Endodermal cell (in vitro differentiated cells): ENCODE data around the gene SINHCAF. TPM values are rescaled to one million over a fixed set of nuclear protein-coding genes. Genes with fewer than 3 reads are reported as not detected.
"Not testable (repeated sequence)": the region's sequence is repeated elsewhere in the genome, so short reads cannot be mapped to it uniquely, and the experiment has no call there.

Source experiments
- DNase-seq: peaks from one replicate; pipeline ENCODE4 v3.0.0-alpha.2; 2017
- H3K27ac ChIP-seq: 2 replicates; pipeline ENCODE4 v1.5.1; 2013; ENCODE audit warnings: mild to moderate bottlenecking, low read depth, low read length, moderate library complexity
- H3K27me3 ChIP-seq: 2 replicates; pipeline ENCODE4 v1.6.1; 2013; ENCODE audit warnings: mild to moderate bottlenecking, low read length, moderate library complexity; ENCODE audit not compliant: insufficient read depth, control insufficient read depth, poor library complexity, severe bottlenecking
- H3K36me3 ChIP-seq: 2 replicates; pipeline ENCODE4 v1.7.0; 2013; ENCODE audit warnings: mild to moderate bottlenecking, low read length, moderate library complexity; ENCODE audit not compliant: control insufficient read depth, insufficient read depth
- H3K4me1 ChIP-seq: one replicate; pipeline ENCODE4 v1.7.0; 2013; ENCODE audit warnings: low read length; ENCODE audit not compliant: control insufficient read depth, insufficient read depth
- H3K4me3 ChIP-seq: 2 replicates; pipeline ENCODE4 v1.5.1; 2013; ENCODE audit warnings: mild to moderate bottlenecking, low read length, moderate library complexity
- H3K9ac ChIP-seq: 2 replicates; pipeline ENCODE4 v1.6.1; 2013; ENCODE audit warnings: mild to moderate bottlenecking, low read length, moderate library complexity; ENCODE audit not compliant: poor library complexity, severe bottlenecking; ENCODE audit errors: extremely low read depth
- H3K9me3 ChIP-seq: 2 replicates; pipeline ENCODE4 v1.6.1; 2013; ENCODE audit warnings: mild to moderate bottlenecking, low read length, moderate library complexity; ENCODE audit not compliant: control insufficient read depth
- H3K27ac Mint-ChIP-seq: 2 replicates; pipeline ENCODE4 v1.8.0; 2020; ENCODE audit warnings: mixed read lengths
- H3K27me3 Mint-ChIP-seq: 2 replicates; pipeline ENCODE4 v1.8.0; 2021; ENCODE audit warnings: mild to moderate bottlenecking, mixed read lengths; ENCODE audit not compliant: insufficient read depth
- H3K36me3 Mint-ChIP-seq: 2 replicates; pipeline ENCODE4 v1.8.0; 2020; ENCODE audit warnings: low read depth, mixed read lengths
- H3K4me1 Mint-ChIP-seq: 2 replicates; pipeline ENCODE4 v1.8.0; 2020; ENCODE audit warnings: mixed read lengths
- H3K4me3 Mint-ChIP-seq: 2 replicates; pipeline ENCODE4 v1.8.0; 2020; ENCODE audit warnings: mild to moderate bottlenecking, moderate library complexity, mixed read lengths
- H3K9me3 Mint-ChIP-seq: 2 replicates; pipeline ENCODE4 v1.8.0; 2020; ENCODE audit warnings: mild to moderate bottlenecking, mixed read lengths
- WGBS, 2 experiments: methylation state at CpG; one replicate each; pipeline versions ENCODE4 v1.1.5 to v1.1.7; 2013; ENCODE audit warnings: missing lambda C conversion rate in 2 of 2, mixed read lengths in 1 of 2; ENCODE audit not compliant: insufficient coverage in 1 of 2, insufficient read length in 1 of 2; 5-methylcytosine and 5-hydroxymethylcytosine counted together
- long read RNA-seq, 4 experiments: library from polyadenylated mRNA in 2 of 4; library from RNA in 1 of 4; library from capped mRNA in 1 of 4; stranded (forward) in 3 of 4; unstranded in 1 of 4; transcript quantifications; one replicate each; pipeline ENCODE4 v2.0.0, GENCODE V29; 2020 to 2021; ENCODE audit warnings: inconsistent platforms in 1 of 4
- polyA plus RNA-seq, 2 experiments: library from polyadenylated mRNA; stranded (reverse); fragments of 50-300 nt; gene quantifications; one replicate each; pipeline ENCODE4 v1.2.3, GENCODE V29; 2013
- total RNA-seq, 2 donors: library from RNA; stranded (reverse); fragmentation: NEBNext Ultra II Directional in 1 of 2; extraction: Animal tissue kit (Norgen Biotek cat#: 25700) in 1 of 2; gene quantifications; 2 replicates in 1 of 2; 3 replicates in 1 of 2; pipeline ENCODE4 v1.2.1, GENCODE V29; 2021
- TF ChIP-seq, protein P1 (sequence below): fragments of 200-600 bp; sonication (generic); conservative IDR thresholded peaks from 2 replicates; pipeline ENCODE4 v1.5.0; 2021; ENCODE audit warnings: antibody characterized with exemption, mild to moderate bottlenecking

The SINHCAF gene, protein sequence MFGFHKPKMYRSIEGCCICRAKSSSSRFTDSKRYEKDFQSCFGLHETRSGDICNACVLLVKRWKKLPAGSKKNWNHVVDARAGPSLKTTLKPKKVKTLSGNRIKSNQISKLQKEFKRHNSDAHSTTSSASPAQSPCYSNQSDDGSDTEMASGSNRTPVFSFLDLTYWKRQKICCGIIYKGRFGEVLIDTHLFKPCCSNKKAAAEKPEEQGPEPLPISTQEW
- total RNA-seq, result 100 to 1,000 TPM; 323 to 779 TPM
- polyA plus RNA-seq (2013, experiment 1 of 2), result 193 TPM
- polyA plus RNA-seq (2013, experiment 2 of 2), result 173 TPM
- long read RNA-seq, experiment 1, transcript SINHCAF-201 (6 exons, 3,163 nt), result major isoform, 26 of 47 reads
- long read RNA-seq, experiment 1, partial matches to known transcripts, result 6 of 47 reads
- long read RNA-seq, experiment 1, other reads (novel, unspliced or antisense), result 14 of 47 reads
- long read RNA-seq, experiment 2, transcript SINHCAF-201 (6 exons, 3,163 nt), result major isoform, 375 of 572 reads
- long read RNA-seq, experiment 2, transcript SINHCAF-203 (6 exons, 1,555 nt), result minor isoform, 29 of 572 reads
- long read RNA-seq, experiment 2, partial matches to known transcripts, result 10 of 572 reads
- long read RNA-seq, experiment 2, other reads (novel, unspliced or antisense), result 153 of 572 reads
- long read RNA-seq, experiment 3, transcript SINHCAF-204 (2 exons, 1,734 nt), result minor isoform, 9 of 2,185 reads
- long read RNA-seq, experiment 3, transcript SINHCAF-201 (6 exons, 3,163 nt), result major isoform, 1,541 of 2,185 reads
- long read RNA-seq, experiment 3, transcript SINHCAF-203 (6 exons, 1,555 nt), result minor isoform, 48 of 2,185 reads
- long read RNA-seq, experiment 3, partial matches to known transcripts, result 11 of 2,185 reads
- long read RNA-seq, experiment 3, other reads (novel, unspliced or antisense), result 567 of 2,185 reads
- long read RNA-seq, experiment 4, transcript SINHCAF-201 (6 exons, 3,163 nt), result major isoform, 97 of 142 reads
- long read RNA-seq, experiment 4, transcript SINHCAF-203 (6 exons, 1,555 nt), result minor isoform, 5 of 142 reads
- long read RNA-seq, experiment 4, partial matches to known transcripts, result 9 of 142 reads
- long read RNA-seq, experiment 4, other reads (novel, unspliced or antisense), result 31 of 142 reads

DNA sequence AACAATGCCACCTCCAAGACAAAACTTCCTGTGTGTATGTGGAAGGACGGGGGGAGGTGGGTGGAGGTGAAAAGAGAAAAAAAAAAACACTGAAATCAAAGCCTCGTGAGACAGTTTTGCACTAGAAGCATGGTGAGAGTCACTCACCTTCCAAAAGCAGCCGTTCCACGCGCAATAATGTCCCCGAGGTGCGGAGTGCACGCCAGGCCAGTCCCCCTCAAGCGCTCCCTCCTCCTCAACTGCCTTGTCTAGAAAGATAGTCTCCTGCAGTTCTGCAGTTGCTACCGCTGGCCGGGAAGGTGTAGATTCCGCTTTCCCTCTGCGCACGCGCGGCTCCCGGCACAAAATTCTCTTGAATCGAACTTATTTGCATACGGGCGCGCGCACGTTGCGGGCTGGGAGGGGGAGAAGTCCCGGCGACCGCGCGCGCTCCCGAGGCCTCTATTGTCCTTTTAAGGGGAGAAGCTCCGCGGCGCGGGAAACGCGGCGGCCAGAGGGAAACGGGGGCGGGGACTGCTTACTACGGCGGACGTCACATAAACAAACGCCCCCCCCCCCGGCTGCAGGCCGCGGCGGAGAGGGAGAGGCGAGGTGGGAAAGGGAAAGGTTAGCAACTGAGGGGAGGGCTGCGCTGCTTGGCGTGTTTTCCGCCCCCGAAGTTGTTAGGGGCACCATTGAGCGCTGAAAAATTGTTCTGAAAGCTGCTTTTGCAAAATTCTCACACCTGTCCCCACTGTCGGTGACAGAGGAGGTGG is at the start of gene SINHCAF:
Gene SINHCAF, minus strand, starts transcription at position 274 of the 755 bp plus-strand sequence. CDS start 27,946 bp downstream, outside the sequence.
- Histone ChIP-seq H3K36me3 (no peaks in the 10 kb centered on the region), H3K27ac (peak within 1 kb of the TSS; percentile 96), H3K9me3 (no peaks in the 10 kb centered on the region), H3K27me3 (no peaks in the 10 kb centered on the region), H3K4me3 (peak within 1 kb of the TSS; percentile 100), H3K4me1 (peaks cover 12% of the 10 kb centered on the region), H3K9ac (peak within 1 kb of the TSS; percentile 100)
- peak within 1 kb of the TSS; percentile 100 for H3K4me3 Mint-ChIP-seq
- TF ChIP-seq, protein P1, sequence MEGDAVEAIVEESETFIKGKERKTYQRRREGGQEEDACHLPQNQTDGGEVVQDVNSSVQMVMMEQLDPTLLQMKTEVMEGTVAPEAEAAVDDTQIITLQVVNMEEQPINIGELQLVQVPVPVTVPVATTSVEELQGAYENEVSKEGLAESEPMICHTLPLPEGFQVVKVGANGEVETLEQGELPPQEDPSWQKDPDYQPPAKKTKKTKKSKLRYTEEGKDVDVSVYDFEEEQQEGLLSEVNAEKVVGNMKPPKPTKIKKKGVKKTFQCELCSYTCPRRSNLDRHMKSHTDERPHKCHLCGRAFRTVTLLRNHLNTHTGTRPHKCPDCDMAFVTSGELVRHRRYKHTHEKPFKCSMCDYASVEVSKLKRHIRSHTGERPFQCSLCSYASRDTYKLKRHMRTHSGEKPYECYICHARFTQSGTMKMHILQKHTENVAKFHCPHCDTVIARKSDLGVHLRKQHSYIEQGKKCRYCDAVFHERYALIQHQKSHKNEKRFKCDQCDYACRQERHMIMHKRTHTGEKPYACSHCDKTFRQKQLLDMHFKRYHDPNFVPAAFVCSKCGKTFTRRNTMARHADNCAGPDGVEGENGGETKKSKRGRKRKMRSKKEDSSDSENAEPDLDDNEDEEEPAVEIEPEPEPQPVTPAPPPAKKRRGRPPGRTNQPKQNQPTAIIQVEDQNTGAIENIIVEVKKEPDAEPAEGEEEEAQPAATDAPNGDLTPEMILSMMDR, result no peak
- peak; percentile 100 for DNase-seq
- 0% methylated on average over 27 to 45 of the region's 55 CpGs for WGBS, 2 experiments
- no peaks in the 10 kb centered on the region for H3K36me3 Mint-ChIP-seq
- no peaks in the 10 kb centered on the region for H3K27me3 Mint-ChIP-seq
- no peaks in the 10 kb centered on the region for H3K9me3 Mint-ChIP-seq
- H3K4me1 Mint-ChIP-seq, result peaks cover 27% of the 10 kb centered on the region
- H3K27ac Mint-ChIP-seq, result peak within 1 kb of the TSS; percentile 98

DNA sequence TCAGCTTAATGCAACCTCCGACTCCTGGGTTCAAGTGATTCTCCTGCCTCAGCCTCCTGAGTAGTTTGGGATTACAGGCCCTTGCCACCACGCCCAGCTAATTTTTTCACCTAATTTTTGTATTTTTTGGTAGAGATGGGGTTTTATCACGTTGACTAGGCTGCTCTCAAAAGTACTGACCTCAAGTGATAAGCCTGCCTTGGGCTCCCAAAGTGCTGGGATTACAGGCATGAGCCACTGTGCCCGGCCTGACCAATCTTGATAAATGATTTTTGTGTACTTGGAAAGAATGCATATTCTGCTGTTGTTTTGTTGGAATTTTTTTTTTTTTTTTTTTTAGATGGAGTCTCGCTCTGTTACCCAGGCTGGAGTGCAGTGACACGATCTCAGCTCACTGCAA is 49.5 kb upstream of the SINHCAF start:
- peaks cover 27% of the 10 kb centered on the region for H3K4me1 Mint-ChIP-seq
- H3K36me3 ChIP-seq, H3K9me3 ChIP-seq, H3K36me3 Mint-ChIP-seq, H3K4me3 ChIP-seq, H3K27me3 Mint-ChIP-seq, H3K4me3 Mint-ChIP-seq, H3K27me3 ChIP-seq, H3K4me1 ChIP-seq, H3K9ac ChIP-seq, H3K27ac ChIP-seq: not testable (repeated sequence)
- 83 to 92% methylated on average over 2 to 6 of the region's 6 CpGs for WGBS, 2 experiments
- peak; percentile 35 for DNase-seq
- H3K27ac Mint-ChIP-seq, result peak overlapping the region; percentile 38
- peaks cover 11% of the 10 kb centered on the region for H3K9me3 Mint-ChIP-seq

DNA sequence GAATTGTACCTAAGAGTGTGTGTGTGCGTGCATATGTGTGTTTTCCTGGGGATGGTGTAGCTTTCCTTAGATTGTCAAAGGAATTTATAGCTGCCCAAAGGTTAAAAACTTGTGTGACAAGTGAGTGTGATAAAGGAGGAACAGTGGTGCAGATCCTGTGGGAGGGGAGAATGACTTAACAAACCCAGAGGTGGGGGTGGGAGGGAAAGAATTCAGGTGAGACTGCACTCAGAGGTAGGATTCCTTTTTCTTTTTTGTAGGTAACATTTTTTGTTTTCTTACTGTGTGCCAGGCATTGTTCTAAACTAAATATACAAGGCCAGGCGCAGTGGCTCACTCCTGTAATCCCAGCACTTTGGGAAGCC is 45.3 kb upstream of the SINHCAF start:
- Histone ChIP-seq H3K4me3 (peak overlapping the region; percentile 70), H3K27ac (peak overlapping the region; percentile 84), H3K36me3 (no peaks in the 10 kb centered on the region), H3K27me3 (no peaks in the 10 kb centered on the region), H3K9me3 (no peaks in the 10 kb centered on the region), H3K4me1 (peaks cover 13% of the 10 kb centered on the region), H3K9ac (peak overlapping the region; percentile 70)
- Mint-ChIP-seq H3K4me3 (peak overlapping the region; percentile 59), H3K9me3 (no peaks in the 10 kb centered on the region), H3K27ac (peak overlapping the region; percentile 98), H3K4me1 (peaks cover 40% of the 10 kb centered on the region), H3K36me3 (peaks cover 2% of the 10 kb centered on the region), H3K27me3 (no peaks in the 10 kb centered on the region)
- 37% methylated on average over 2 of the region's 2 CpGs; no CpG with 5 or more reads in 1 of the 2 experiments for WGBS, 2 experiments
- DNase-seq, result peak; percentile 72
- TF ChIP-seq, protein P1, result no peak
